ENCODE results near the gene TBC1D2. TPM values are rescaled to one million over a fixed set of nuclear protein-coding genes. Genes with fewer than 3 reads are reported as not detected.
A peak's percentile ranks its signal among the peaks of the same experiment; 100 is the strongest.

TBC1D2 gene
- total and polyA plus RNA-seq, 2 of the 4 experiments (the other 2 are of a cell fraction): 36.9 to 62.7 TPM

DNA sequence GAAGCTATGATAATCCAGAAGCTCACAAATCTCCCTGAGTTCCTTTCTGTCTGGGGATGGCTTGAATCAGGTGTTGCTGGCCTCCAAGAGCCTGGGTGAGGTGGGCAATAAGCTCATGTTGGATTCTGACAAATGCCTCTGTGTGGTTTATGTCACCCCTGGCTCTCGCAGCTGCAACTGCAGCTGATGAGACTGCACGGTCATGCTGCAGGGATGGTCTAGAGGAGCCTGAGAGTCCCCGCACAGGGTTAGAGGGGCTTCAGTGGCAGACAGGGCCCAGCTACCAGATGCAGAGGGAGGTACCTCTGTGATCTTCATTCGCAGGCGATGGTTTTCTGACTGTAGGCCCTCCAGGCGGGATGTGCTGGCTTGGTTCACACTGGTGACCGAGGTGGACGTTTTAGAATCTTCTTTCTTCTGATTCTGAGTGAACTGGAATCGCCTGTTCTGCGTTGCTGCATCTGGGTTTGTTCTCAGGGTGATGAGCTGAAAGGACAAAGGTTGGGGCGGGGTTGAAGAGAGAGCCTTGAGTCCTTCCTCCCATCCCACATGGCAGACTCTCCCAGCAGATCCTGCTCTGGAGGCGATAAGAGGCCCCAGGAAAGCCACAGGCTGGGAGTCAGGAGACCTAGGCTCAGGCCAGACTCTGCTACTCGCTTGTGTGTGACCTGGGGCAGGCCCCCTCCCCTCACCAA lies 47.6 kb upstream of the TBC1D2 start:
- peaks cover 19% of the 10 kb centered on the region for H3K36me3 ChIP-seq (ENCODE audit: control insufficient read depth, insufficient read depth, low read length)
- no peak overlapping the region for H2BK120ac ChIP-seq (ENCODE audit: low read depth, low read length)
- H2BK5ac ChIP-seq (ENCODE audit: low read depth, low read length, poor library complexity, severe bottlenecking): no peak overlapping the region
- H4K20me1 ChIP-seq (ENCODE audit: insufficient read depth, low read length): no peaks in the 10 kb centered on the region
- H3K23ac ChIP-seq (ENCODE audit: low read depth, low read length): no peak overlapping the region
- H3K4me1 ChIP-seq (ENCODE audit: control insufficient read depth, insufficient read depth, low read length): no peaks in the 10 kb centered on the region
- no peak overlapping the region for H4K5ac ChIP-seq (ENCODE audit: low read depth, low read length)
- H2BK20ac ChIP-seq (ENCODE audit: low read depth, low read length): no peak overlapping the region
- CTCF ChIA-PET: interaction anchor here (0.6 to 1.5 kb wide), 3 partner anchors 12 to 800 kb away, joined by 3 to 5 read pairs (median 3); no protein-coding TSS in a partner anchor
- dilution Hi-C loops (cut with HindIII; ENCODE audit: low sequenced_read_pairs, unreplicated experiment): no loop called here
- H3K9ac ChIP-seq (ENCODE audit: low read depth, low read length): no peak overlapping the region
- intact Hi-C loops (cut with micrococcal nuclease): no loop called here
- no peak overlapping the region for H4K91ac ChIP-seq (ENCODE audit: insufficient read depth, low read depth, low read length)
- no peak overlapping the region for H3K4me3 ChIP-seq (ENCODE audit: insufficient read depth, low read depth, low read length)
- no peaks in the 10 kb centered on the region for H3K27me3 ChIP-seq (ENCODE audit: control insufficient read depth, insufficient read depth, low read length)
- no peak overlapping the region for H2BK15ac ChIP-seq (ENCODE audit: low read depth, low read length)
- no peaks in the 10 kb centered on the region for H3K79me1 ChIP-seq (ENCODE audit: low read depth in 1 of 2, low read length in 2 of 2)
- no peak overlapping the region for H2AK5ac ChIP-seq (ENCODE audit: low read depth, low read length)
- peak overlapping the region; percentile 10 for H2AFZ ChIP-seq (replicated peaks; ENCODE audit: low read length, poor library complexity)
- no peak overlapping the region for H3K56ac ChIP-seq (ENCODE audit: extremely low read depth, insufficient read depth, low read length)
- ATAC-seq (ENCODE audit: low read depth): no peak
- no peaks in the 10 kb centered on the region for H3K9me3 ChIP-seq (ENCODE audit: control insufficient read depth, insufficient read depth, low read length)
- no peak overlapping the region for H3K4ac ChIP-seq (ENCODE audit: low read depth, low read length)
- POLR2A ChIA-PET (ENCODE audit: unreplicated experiment): no interaction called here
- no peak overlapping the region for H4K8ac ChIP-seq (ENCODE audit: low read depth in 2 of 2, low read length in 2 of 2)
- H2AK9ac ChIP-seq (replicated peaks; ENCODE audit: low read depth, low read length, poor library complexity): no peak overlapping the region
- no peak for TF ChIP-seq MXI1 (IDR thresholded peaks at IDR 0.05; ENCODE audit: borderline replicate concordance, low read depth, low read length)
- no peak overlapping the region for H3K4me2 ChIP-seq (ENCODE audit: low read depth, low read length)
- WGBS, 2 experiments (ENCODE audit: extremely low coverage in 2 of 2, insufficient read length in 1 of 2): 100% methylated on average over 2 of the region's 13 CpGs; no CpG with 5 or more reads in 1 of the 2 experiments
- DNase-seq: no peak
- 0 out of 2 replicates have a peak, but pooled peaks cover 3% of the 10 kb centered on the region for H3K9me1 ChIP-seq (ENCODE audit: insufficient read depth, low read length)
- no TSS peak for BruUV-seq (replicated peaks)
- no peak overlapping the region for H3K18ac ChIP-seq (ENCODE audit: low read depth, low read length)
- H3K27ac ChIP-seq (ENCODE audit: insufficient read depth, low read length): no peak overlapping the region
- H3K14ac ChIP-seq (replicated peaks; ENCODE audit: low read depth, low read length): no peak overlapping the region
- in situ Hi-C loops (cut with MboI; ENCODE audit: low sequenced_read_pairs): no loop called here

Measured in IMR-90 (cell line).